ENCODE results near the gene FLT3LG.
"Not testable (repeated sequence)": the region's sequence is repeated elsewhere in the genome, so short reads cannot be mapped to it uniquely, and the experiment has no call there.

DNA sequence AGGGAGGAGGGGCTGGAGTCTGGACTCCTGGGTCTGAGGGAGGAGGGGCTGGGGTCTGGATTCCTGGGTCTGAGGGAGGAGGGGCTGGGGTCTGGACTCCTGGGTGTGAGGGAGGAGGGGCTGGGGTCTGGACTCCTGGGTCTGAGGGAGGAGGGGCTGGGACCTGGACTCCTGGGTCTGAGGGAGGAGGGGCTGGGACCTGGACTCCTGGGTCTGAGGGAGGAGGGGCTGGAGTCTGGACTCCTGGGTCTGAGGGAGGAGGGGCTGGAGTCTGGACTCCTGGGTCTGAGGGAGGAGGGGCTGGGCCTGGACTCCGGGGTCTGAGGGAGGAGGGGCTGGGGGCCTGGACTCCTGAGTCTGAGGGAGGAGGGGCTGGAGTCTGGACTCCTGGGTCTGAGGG is 12.9 kb upstream of the FLT3LG start:
- TF ChIP-seq CTCF (IDR thresholded peaks at IDR 0.05); ZFX (IDR thresholded peaks at IDR 0.05; ENCODE audit: borderline replicate concordance): not testable (repeated sequence)
